Activated naive CD4-positive, alpha-beta T cell treated with anti-CD3 and anti-CD28 coated beads, Interleukin-2, amount 50 U/mL, for 72 hours (primary cell): Measurements from ENCODE around the gene ADAMTS7. TPM values are rescaled to one million over a fixed set of nuclear protein-coding genes. Genes with fewer than 3 reads are reported as not detected.
"Not testable (repeated sequence)": the region's sequence is repeated elsewhere in the genome, so short reads cannot be mapped to it uniquely, and the experiment has no call there.

Experiments used
- ATAC-seq, 2 donors: fragments of 150-1000 bp; cut with Tn5 transposase; 2 replicates each; pipeline ENCODE4 v1.10.0; 2021; ENCODE audit warnings: mild to moderate bottlenecking in 2 of 2, moderate library complexity in 2 of 2
- DNase-seq, 2 donors: peaks; one replicate each; pipeline ENCODE4 v3.0.0; 2021 to 2022; ENCODE audit warnings: low spot score in 2 of 2
- H3K27ac Mint-ChIP-seq, 2 donors: one replicate each; pipeline ENCODE4 v1.8.0; 2022; ENCODE audit warnings: mild to moderate bottlenecking in 2 of 2, mixed read lengths in 2 of 2
- H3K36me3 Mint-ChIP-seq, 2 donors: one replicate each; pipeline ENCODE4 v1.8.0; 2022; ENCODE audit warnings: mixed read lengths in 2 of 2
- H3K9me3 Mint-ChIP-seq, 2 donors: one replicate each; pipeline ENCODE4 v1.8.0; 2022; ENCODE audit warnings: mixed read lengths in 2 of 2
- total RNA-seq, 2 donors: library from RNA; stranded (reverse); gene quantifications; one replicate each; pipeline ENCODE4 v1.2.3, GENCODE V29; 2022

The ADAMTS7 gene
- total RNA-seq, 2 donors from 2014 or later: 1.4 to 4.3 TPM

GRCh38 chr15:78730955-78731354 lies 80.3 kb downstream of the ADAMTS7 start:
- no peaks in the 10 kb centered on the region for H3K9me3 Mint-ChIP-seq

GRCh38 chr15:78728427-78728826 lies 82.8 kb downstream of the ADAMTS7 start:
- DNase-seq, ATAC-seq, H3K27ac Mint-ChIP-seq, H3K9me3 Mint-ChIP-seq, H3K36me3 Mint-ChIP-seq: not testable (repeated sequence)

More at GRCh38 chr15:78730955-78731354, 80.3 kb downstream of the ADAMTS7 start:
- Mint-ChIP-seq H3K27ac (no peak overlapping the region), H3K36me3 (no peaks in the 10 kb centered on the region)
- no peak for DNase-seq
- no peak for ATAC-seq

GRCh38 chr15:78727561-78727960 lies 83.7 kb downstream of the ADAMTS7 start:
- DNase-seq: no peak
- no peaks in the 10 kb centered on the region for H3K36me3 Mint-ChIP-seq
- H3K27ac Mint-ChIP-seq: peak overlapping the region in 1 of 2 donors; percentile 4
- H3K9me3 Mint-ChIP-seq: no peaks in the 10 kb centered on the region
- no peak for ATAC-seq

GRCh38 chr15:78726870-78727551 lies 84.3 kb downstream of the ADAMTS7 start:
- DNase-seq: no peak
- no peak for ATAC-seq
- H3K27ac Mint-ChIP-seq: peak overlapping the region; percentile 4 to 36
- no peaks in the 10 kb centered on the region for H3K9me3 Mint-ChIP-seq
- H3K36me3 Mint-ChIP-seq: no peaks in the 10 kb centered on the region

GRCh38 chr15:78719819-78720450 lies 91.3 kb downstream of the ADAMTS7 start:
- ATAC-seq, H3K36me3 Mint-ChIP-seq, H3K9me3 Mint-ChIP-seq, H3K27ac Mint-ChIP-seq, DNase-seq: not testable (repeated sequence)

- no peaks in the 10 kb centered on the region for H3K9me3 Mint-ChIP-seq
- DNase-seq (no peak), ATAC-seq (no peak)
- no peak overlapping the region for H3K27ac Mint-ChIP-seq
- no peaks in the 10 kb centered on the region for H3K36me3 Mint-ChIP-seq
These were observed 92.4 kb downstream of the ADAMTS7 start for GRCh38 chr15:78718837-78719236.

- no peaks in the 10 kb centered on the region for H3K36me3 Mint-ChIP-seq
These were observed 93.2 kb downstream of the ADAMTS7 start for GRCh38 chr15:78717956-78718656.

GRCh38 chr15:78716651-78717050 lies 94.6 kb downstream of the ADAMTS7 start:
- ATAC-seq: no peak
- H3K9me3 Mint-ChIP-seq: no peaks in the 10 kb centered on the region

More at GRCh38 chr15:78717956-78718656, 93.2 kb downstream of the ADAMTS7 start:
- H3K27ac Mint-ChIP-seq: no peak overlapping the region
- DNase-seq: no peak
- ATAC-seq: no peak
- no peaks in the 10 kb centered on the region for H3K9me3 Mint-ChIP-seq

GRCh38 chr15:78715930-78716329 lies 95.3 kb downstream of the ADAMTS7 start:
- Mint-ChIP-seq H3K9me3 (no peaks in the 10 kb centered on the region), H3K27ac (no peak overlapping the region), H3K36me3 (no peaks in the 10 kb centered on the region)
- no peak for DNase-seq
- ATAC-seq: peak; percentile 85 to 90

More at GRCh38 chr15:78716651-78717050, 94.6 kb downstream of the ADAMTS7 start:
- Mint-ChIP-seq H3K36me3 (no peaks in the 10 kb centered on the region), H3K27ac (no peak overlapping the region)
- DNase-seq: no peak

- Mint-ChIP-seq H3K27ac (peak overlapping the region in 1 of 2 donors; percentile 24), H3K9me3 (no peaks in the 10 kb centered on the region), H3K36me3 (no peaks in the 10 kb centered on the region)
- ATAC-seq (no peak), DNase-seq (no peak)
These were observed 95.8 kb downstream of the ADAMTS7 start for GRCh38 chr15:78715434-78715833.

GRCh38 chr15:78714890-78715289 lies 96.4 kb downstream of the ADAMTS7 start:
- Mint-ChIP-seq H3K36me3 (no peaks in the 10 kb centered on the region), H3K27ac (peak overlapping the region in 1 of 2 donors; percentile 24), H3K9me3 (no peaks in the 10 kb centered on the region)
- ATAC-seq: peak; percentile 75 to 76
- peak in 1 of 2 donors; percentile 22 for DNase-seq

GRCh38 chr15:78712797-78713515 lies 98.3 kb downstream of the ADAMTS7 start:
- no peaks in the 10 kb centered on the region for H3K9me3 Mint-ChIP-seq
- no peak for DNase-seq
- H3K27ac Mint-ChIP-seq: no peak overlapping the region
- H3K36me3 Mint-ChIP-seq: no peaks in the 10 kb centered on the region
- ATAC-seq: no peak

GRCh38 chr15:78711638-78712037 lies 99.6 kb downstream of the ADAMTS7 start:
- ATAC-seq (no peak), DNase-seq (no peak)
- no peak overlapping the region for H3K27ac Mint-ChIP-seq
- H3K9me3 Mint-ChIP-seq: no peaks in the 10 kb centered on the region
- H3K36me3 Mint-ChIP-seq: no peaks in the 10 kb centered on the region

- Mint-ChIP-seq H3K9me3 (no peaks in the 10 kb centered on the region), H3K27ac (no peak overlapping the region), H3K36me3 (peaks cover 5% of the 10 kb centered on the region in 2 donors)
- ATAC-seq: peak; percentile 97 to 98
- DNase-seq: peak; percentile 61 to 80
These were observed 101.9 kb downstream of the ADAMTS7 start for GRCh38 chr15:78709263-78709882.
